Activated CD4-positive, alpha-beta T cell treated with anti-CD3 and anti-CD28 coated beads, Interleukin-2, Interleukin-6, amounts not matched to agents 100 ng/mL and 50 ng/mL, durations not matched to agents 16 hours and 8 hours (primary cell): ENCODE data around the gene FAM9C.
"Not testable (repeated sequence)": the region's sequence is repeated elsewhere in the genome, so short reads cannot be mapped to it uniquely, and the experiment has no call there.

Experiments used
- DNase-seq: peaks from one replicate; pipeline ENCODE4 v3.0.0-alpha.2; 2020

Gene FAM9C

GRCh38 chrX:13044441-13044840, at the start of gene FAM9C:
Gene FAM9C (minus strand): TSS chrX:13044620. CDS start chrX:13043789, 831 bp downstream.
- DNase-seq, result no peak

DNA sequence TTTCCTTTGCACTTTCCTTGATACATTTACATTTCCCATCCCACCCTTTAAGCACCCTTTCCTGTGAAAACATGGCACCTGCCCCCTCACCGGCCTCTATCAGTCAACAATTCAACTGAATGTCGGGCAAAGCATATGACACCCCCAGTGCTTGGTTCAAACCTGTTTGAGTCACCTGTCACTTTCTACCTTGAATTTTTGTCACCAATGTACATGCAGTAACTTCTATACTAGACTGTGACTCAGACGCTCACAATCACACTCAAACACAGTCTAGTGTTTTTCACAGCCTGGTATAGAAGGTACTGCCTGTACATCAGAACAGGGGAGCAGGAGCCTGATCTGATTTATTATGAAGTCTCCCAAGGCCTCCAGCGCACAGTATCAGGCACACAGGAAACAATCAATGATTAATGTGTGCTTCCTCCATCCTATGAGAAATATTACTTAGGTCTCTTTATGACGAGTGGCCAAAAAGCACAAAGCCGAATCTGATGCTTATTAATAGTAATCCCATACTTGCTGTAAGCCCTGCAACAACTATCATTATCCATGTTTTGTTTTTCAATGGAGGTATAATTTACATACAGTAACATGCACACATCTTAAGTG, 49.2 kb upstream of the FAM9C start:
- peak; percentile 55 for DNase-seq

DNA sequence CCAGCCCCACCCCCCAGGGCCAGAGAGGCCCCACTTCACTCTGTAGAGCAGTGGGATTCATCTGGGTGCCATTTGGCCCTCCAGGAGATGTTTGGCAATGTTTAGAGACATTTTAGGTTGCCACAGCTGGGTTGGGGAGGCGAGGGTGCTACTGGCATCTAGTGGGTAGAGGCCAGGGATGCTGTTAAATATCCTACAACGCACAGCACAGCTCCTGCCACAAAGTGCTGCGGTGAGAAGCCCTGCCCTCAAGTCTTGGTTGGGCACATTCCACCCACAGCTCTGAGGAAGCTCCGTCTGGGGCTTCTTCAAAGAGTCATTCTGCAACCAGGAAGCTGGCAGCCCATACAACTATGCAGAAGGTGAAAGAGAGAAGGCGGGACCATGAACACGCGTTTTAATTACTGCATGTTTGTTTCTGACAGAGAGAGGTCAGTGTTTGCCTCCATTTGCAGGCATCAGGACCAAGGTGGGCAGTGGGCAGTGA, 48.1 kb upstream of the FAM9C start:
- peak; percentile 92 for DNase-seq

DNA sequence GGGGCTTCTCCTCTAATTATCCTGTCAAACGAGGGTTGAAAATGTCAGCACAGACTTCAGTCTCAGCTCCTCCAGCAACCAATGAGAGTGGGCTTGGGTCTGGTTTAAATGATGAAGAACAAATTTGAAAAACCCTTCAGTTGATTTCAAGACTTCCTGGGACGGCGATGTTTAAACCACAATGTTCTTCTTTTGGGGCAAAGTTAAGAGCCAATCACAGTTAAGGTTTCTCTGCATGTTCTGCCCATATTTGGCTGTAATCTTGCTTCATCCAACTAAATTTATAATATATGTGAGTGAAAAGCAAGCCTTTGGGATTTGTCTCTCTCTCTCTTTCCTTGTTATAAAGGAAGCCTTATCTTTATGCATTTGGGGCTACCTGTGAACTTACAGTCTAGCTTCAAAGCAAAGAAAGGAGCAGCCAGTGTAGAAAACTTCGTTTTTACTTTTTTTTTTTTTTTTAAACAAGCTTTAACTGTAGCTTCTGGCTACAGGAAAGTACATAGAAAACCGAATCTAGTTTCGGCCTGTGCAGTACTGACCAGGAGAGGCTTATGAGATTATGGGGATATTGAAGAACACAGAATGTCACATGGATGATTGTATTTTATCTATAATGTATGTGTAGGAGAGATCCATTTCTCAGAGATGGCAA, 46.8 kb upstream of the FAM9C start:
- DNase-seq, result peak; percentile 76

- DNase-seq, result peak; percentile 55
Measured at GRCh38 chrX:13090339-13091110, 46.1 kb upstream of the FAM9C start.

DNA sequence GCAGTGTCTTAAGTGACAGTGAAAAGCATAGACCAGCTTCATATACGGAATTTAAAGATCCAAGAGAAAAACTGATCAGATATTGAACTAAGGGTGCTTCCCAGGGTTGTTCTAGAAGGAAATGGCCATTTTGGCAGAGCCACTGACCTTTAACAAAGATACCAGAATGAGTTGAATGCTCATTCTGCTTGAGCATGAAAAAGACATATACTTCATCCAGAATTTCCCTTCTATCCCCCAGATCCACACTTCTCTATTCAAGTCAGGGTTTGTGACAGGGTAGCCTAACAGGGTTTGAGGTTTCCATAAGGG, 45.6 kb upstream of the FAM9C start:
- DNase-seq, result no peak

- DNase-seq, result peak; percentile 51
Measured at GRCh38 chrX:13088156-13088487, 43.7 kb upstream of the FAM9C start.

GRCh38 chrX:13087322-13088155, 43.1 kb upstream of the FAM9C start:
- peak; percentile 89 for DNase-seq

DNA sequence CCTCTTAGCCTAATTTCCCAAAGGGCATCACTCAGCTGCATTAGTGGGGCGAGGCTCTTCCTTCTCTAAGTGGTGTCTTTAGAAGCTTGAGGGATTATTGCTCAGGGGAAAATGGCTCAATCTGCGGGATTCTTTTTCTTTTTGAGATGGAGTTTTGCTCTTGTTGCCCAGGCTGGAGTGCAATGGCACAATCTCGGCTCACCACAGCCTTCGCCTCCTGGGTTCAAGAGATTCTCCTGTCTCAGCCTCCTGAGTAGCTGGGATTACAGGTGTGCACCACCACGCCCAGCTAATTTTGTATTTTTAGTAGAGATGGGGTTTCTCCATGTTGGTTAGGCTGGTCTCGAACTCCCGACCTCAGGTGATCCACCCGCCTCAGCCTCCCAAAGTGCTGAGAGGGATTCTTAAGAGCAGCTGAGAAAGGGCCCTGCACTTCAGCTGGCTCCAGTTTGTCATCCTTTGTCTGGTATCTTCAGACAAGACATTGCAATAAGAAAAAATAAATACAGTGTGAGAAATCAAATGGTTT, 42.4 kb upstream of the FAM9C start:
- DNase-seq, result not testable (repeated sequence)

- no peak for DNase-seq
Measured at GRCh38 chrX:13086076-13086475, 41.7 kb upstream of the FAM9C start.

GRCh38 chrX:13085526-13085925, 41.1 kb upstream of the FAM9C start:
- peak; percentile 75 for DNase-seq

- no peak for DNase-seq
Measured at GRCh38 chrX:13084611-13085010, 40.2 kb upstream of the FAM9C start.

GRCh38 chrX:13083755-13084326, 39.4 kb upstream of the FAM9C start:
- not testable (repeated sequence) for DNase-seq

GRCh38 chrX:13082206-13083065, 38.0 kb upstream of the FAM9C start:
- no peak for DNase-seq

- no peak for DNase-seq
Measured at GRCh38 chrX:13081395-13082205, 37.2 kb upstream of the FAM9C start.

- DNase-seq, result no peak
Measured at GRCh38 chrX:13080128-13080795, 35.8 kb upstream of the FAM9C start.

DNA sequence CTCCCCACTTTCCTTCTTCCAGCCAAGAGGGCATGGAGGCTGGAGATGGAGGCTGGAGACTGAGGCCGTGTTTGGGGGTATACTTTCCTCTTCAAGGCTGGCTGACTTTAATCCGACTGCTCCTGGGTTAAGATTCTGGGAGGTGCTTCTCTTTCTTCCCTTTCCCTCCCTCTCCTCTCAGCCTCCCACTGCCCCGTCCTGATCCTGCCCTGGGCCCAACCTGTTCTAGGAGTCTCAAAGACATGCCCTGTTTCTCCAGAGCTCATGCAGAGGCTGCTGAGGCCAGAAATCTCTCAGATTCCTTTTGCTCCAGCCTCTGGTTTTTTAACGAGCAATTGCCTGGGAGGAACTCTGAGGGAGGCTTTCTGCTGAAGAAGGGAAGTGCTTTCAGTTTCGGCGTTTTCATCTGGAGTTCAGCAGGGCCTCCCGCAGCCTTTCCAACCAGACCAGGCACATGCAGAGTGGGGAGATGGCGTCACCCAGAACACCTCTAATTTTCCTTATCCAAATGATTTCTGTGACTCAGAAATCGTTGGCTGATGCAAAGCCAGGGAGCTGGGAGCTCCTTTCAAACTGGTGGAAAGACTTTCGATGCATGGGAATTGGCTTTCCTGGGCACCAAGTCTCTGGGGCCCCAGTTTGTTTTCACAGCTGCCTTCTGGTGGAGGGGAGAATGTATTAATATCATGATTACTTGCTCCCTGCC, 34.5 kb upstream of the FAM9C start:
- no peak for DNase-seq

GRCh38 chrX:13077168-13077567, 32.7 kb upstream of the FAM9C start:
- DNase-seq, result peak; percentile 75

- DNase-seq, result peak; percentile 75
Measured at GRCh38 chrX:13076176-13076961, 31.9 kb upstream of the FAM9C start.
